NCI-H146 treated with DMSO at 0.1 percent for 48 hours (cell line): ENCODE measurements around the gene TTYH2.

Source experiments
- DNase-seq: peaks from one replicate; lab custom pipeline; 2025; ENCODE audit not compliant: unreplicated experiment; lab: John Stamatoyannopoulos, UW

TTYH2 gene

GRCh38 chr17:74194682-74195081, 18.7 kb upstream of the TTYH2 start:
- DNase-seq: no peak

GRCh38 chr17:74196541-74197317, 16.6 kb upstream of the TTYH2 start:
- DNase-seq: no peak

- no peak for DNase-seq
Observed at GRCh38 chr17:74197801-74198200, 15.6 kb upstream of the TTYH2 start.

- DNase-seq: no peak
Observed at GRCh38 chr17:74198694-74199093, 14.7 kb upstream of the TTYH2 start.

GRCh38 chr17:74199306-74200092, 13.9 kb upstream of the TTYH2 start:
- peak; percentile 30 for DNase-seq

GRCh38 chr17:74200112-74200511, 13.3 kb upstream of the TTYH2 start:
- no peak for DNase-seq

- no peak for DNase-seq
Observed at GRCh38 chr17:74201250-74201649, 12.1 kb upstream of the TTYH2 start.

GRCh38 chr17:74201948-74202347, 11.4 kb upstream of the TTYH2 start:
- DNase-seq: no peak

- peak; percentile 59 for DNase-seq
Observed at GRCh38 chr17:74202938-74203337, 10.4 kb upstream of the TTYH2 start.

- peak; percentile 90 for DNase-seq
Observed at GRCh38 chr17:74203439-74204240, 9.7 kb upstream of the TTYH2 start, which contains the start of gene RPL38. Gene RPL38 (plus strand): TSS chr17:74203678. CDS start chr17:74203956, 278 bp downstream.

- no peak for DNase-seq
Observed at GRCh38 chr17:74204474-74204873, 8.9 kb upstream of the TTYH2 start.

- no peak for DNase-seq
Observed at GRCh38 chr17:74205274-74205673, 8.1 kb upstream of the TTYH2 start.

- DNase-seq: no peak
Observed at GRCh38 chr17:74206332-74206818, 7.0 kb upstream of the TTYH2 start.

GRCh38 chr17:74210191-74211140, 2.9 kb upstream of the TTYH2 start:
- DNase-seq: peak; percentile 9

- no peak for DNase-seq
Observed at GRCh38 chr17:74211141-74211911, 2.0 kb upstream of the TTYH2 start.

- no peak for DNase-seq
Observed at GRCh38 chr17:74211912-74212208, 1.5 kb upstream of the TTYH2 start.

GRCh38 chr17:74212209-74212912, 1.0 kb upstream of the TTYH2 start:
- no peak for DNase-seq

GRCh38 chr17:74213861-74214391, 555 bp downstream of the TTYH2 start:
- DNase-seq: no peak
